Activated CD4-positive, CD25-positive, alpha-beta regulatory T cell treated with anti-CD3 and anti-CD28 coated beads, Interleukin-2, amount 50 U/mL, for 72 hours (primary cell): ENCODE measurements around the gene TMEM202.
"Not testable (repeated sequence)": the region's sequence is repeated elsewhere in the genome, so short reads cannot be mapped to it uniquely, and the experiment has no call there.

Experiments used
- DNase-seq: peaks from one replicate; pipeline ENCODE4 v3.0.0; 2021

The TMEM202 gene

GRCh38 chr15:72397796-72398588 lies at the start of gene TMEM202:
Gene TMEM202 (plus strand): TSS chr15:72398305. CDS start chr15:72398327, 22 bp downstream.
- no peak for DNase-seq

- no peak for DNase-seq
These were observed 44.8 kb upstream of the TMEM202 start for GRCh38 chr15:72353266-72353665.

GRCh38 chr15:72354496-72354895 lies 43.6 kb upstream of the TMEM202 start:
- DNase-seq, result no peak

- no peak for DNase-seq
These were observed 40.0 kb upstream of the TMEM202 start for GRCh38 chr15:72358121-72358520.

- DNase-seq, result no peak
These were observed 39.4 kb upstream of the TMEM202 start for GRCh38 chr15:72358650-72359171.

- no peak for DNase-seq
These were observed 36.9 kb upstream of the TMEM202 start for GRCh38 chr15:72361176-72361575.

- no peak for DNase-seq
These were observed 32.3 kb upstream of the TMEM202 start for GRCh38 chr15:72365844-72366243.

- no peak for DNase-seq
These were observed 29.8 kb upstream of the TMEM202 start for GRCh38 chr15:72368325-72368724.

- DNase-seq, result no peak
These were observed 29.2 kb upstream of the TMEM202 start for GRCh38 chr15:72368899-72369298.

GRCh38 chr15:72369964-72370363 lies 28.1 kb upstream of the TMEM202 start:
- DNase-seq, result no peak

- no peak for DNase-seq
These were observed 25.7 kb upstream of the TMEM202 start for GRCh38 chr15:72372361-72372760.

GRCh38 chr15:72375501-72375845 lies 22.6 kb upstream of the TMEM202 start:
- DNase-seq, result no peak

GRCh38 chr15:72375846-72376581 lies 22.1 kb upstream of the TMEM202 start, which contains the start of gene HEXA:
Gene HEXA (minus strand): TSS chr15:72376014. CDS start chr15:72375972, 42 bp downstream.
- peak; percentile 99 for DNase-seq

- DNase-seq, result no peak
These were observed 20.8 kb upstream of the TMEM202 start for GRCh38 chr15:72377331-72377730.

GRCh38 chr15:72379106-72379505 lies 19.0 kb upstream of the TMEM202 start:
- not testable (repeated sequence) for DNase-seq

- no peak for DNase-seq
These were observed 18.2 kb upstream of the TMEM202 start for GRCh38 chr15:72379856-72380430.

- DNase-seq, result no peak
These were observed 17.4 kb upstream of the TMEM202 start for GRCh38 chr15:72380743-72381142.

GRCh38 chr15:72382146-72382545 lies 16.0 kb upstream of the TMEM202 start:
- DNase-seq, result no peak

GRCh38 chr15:72387741-72388140 lies 10.4 kb upstream of the TMEM202 start:
- no peak for DNase-seq

GRCh38 chr15:72389231-72389630 lies 8.9 kb upstream of the TMEM202 start:
- DNase-seq, result no peak

- not testable (repeated sequence) for DNase-seq
These were observed 1.8 kb upstream of the TMEM202 start for GRCh38 chr15:72396331-72396730.

- no peak for DNase-seq
These were observed 543 bp downstream of the TMEM202 start for GRCh38 chr15:72398648-72399047.

GRCh38 chr15:72402726-72403125 lies 4.6 kb downstream of the TMEM202 start:
- DNase-seq, result no peak

- no peak for DNase-seq
These were observed 6.3 kb downstream of the TMEM202 start for GRCh38 chr15:72404356-72404755.
